Keratinocyte (primary cell): Measurements from ENCODE around the gene MICAL3. TPM values are rescaled to one million over a fixed set of nuclear protein-coding genes. Genes with fewer than 3 reads are reported as not detected.

Experiments
- DNase-seq: peaks from one replicate; pipeline ENCODE4 v3.0.0-alpha.2; 2011; ENCODE audit warnings: low read depth, missing footprints, low spot score
- FAIRE-seq: peaks from 2 replicates; lab custom pipeline; 2011; peaks lifted over from hg19 to GRCh38; lab: Jason Lieb, UNC
- H2AFZ ChIP-seq: 2 replicates; pipeline ENCODE4 v1.6.0; 2012; ENCODE audit warnings: low read length, control low read depth, inconsistent platforms; ENCODE audit not compliant: control insufficient read depth
- H3K27ac ChIP-seq: 2 replicates; pipeline ENCODE4 v1.5.1; 2011; ENCODE audit warnings: low read length; ENCODE audit not compliant: control insufficient read depth, insufficient read depth
- H3K27me3 ChIP-seq: 3 replicates; pipeline ENCODE4 v1.6.0; 2011; ENCODE audit warnings: low read length; ENCODE audit not compliant: control insufficient read depth, insufficient read depth; ENCODE audit errors: extremely low read depth
- H3K36me3 ChIP-seq, 2 experiments: 2 replicates in 1 of 2; 3 replicates in 1 of 2; pipeline ENCODE4 v1.5.1; 2011; ENCODE audit warnings: low read length in 2 of 2, mild to moderate bottlenecking in 1 of 2; ENCODE audit not compliant: control insufficient read depth in 2 of 2, insufficient read depth in 2 of 2; ENCODE audit errors: extremely low read depth in 1 of 2
- H3K4me1 ChIP-seq: 3 replicates; pipeline ENCODE4 v1.5.1; 2011; ENCODE audit warnings: low read length; ENCODE audit not compliant: control insufficient read depth, insufficient read depth; ENCODE audit errors: extremely low read depth
- H3K4me2 ChIP-seq: 3 replicates; pipeline ENCODE4 v1.6.0; 2011; ENCODE audit warnings: low read depth, low read length; ENCODE audit not compliant: control insufficient read depth, insufficient read depth; ENCODE audit errors: extremely low read depth
- H3K4me3 ChIP-seq, 3 experiments: fragments of 200-600 bp in 1 of 3; sonication (generic) in 1 of 3; 2 replicates in 2 of 3; 3 replicates in 1 of 3; pipeline ENCODE4 v1.5.1; 2011 to 2016; ENCODE audit warnings: low read length in 3 of 3, mild to moderate bottlenecking in 3 of 3, control low read depth in 2 of 3, inconsistent platforms in 1 of 3, low read depth in 1 of 3, mixed read lengths in 1 of 3, mixed run types in 1 of 3, moderate library complexity in 1 of 3; ENCODE audit not compliant: control insufficient read depth in 2 of 3, insufficient read depth in 2 of 3; ENCODE audit errors: extremely low read depth in 1 of 3
- H3K79me2 ChIP-seq: 2 replicates; pipeline ENCODE4 v1.6.0; 2012; ENCODE audit warnings: low read length; ENCODE audit not compliant: control insufficient read depth, insufficient read depth
- H3K9ac ChIP-seq: 3 replicates; pipeline ENCODE4 v1.6.0; 2011; ENCODE audit warnings: low read length; ENCODE audit not compliant: control insufficient read depth, insufficient read depth; ENCODE audit errors: extremely low read depth
- H3K9me1 ChIP-seq: 3 replicates; pipeline ENCODE4 v1.6.0; 2011; ENCODE audit warnings: low read length; ENCODE audit not compliant: control insufficient read depth, insufficient read depth; ENCODE audit errors: extremely low read depth
- H3K9me3 ChIP-seq: 2 replicates; pipeline ENCODE4 v1.5.1; 2012; ENCODE audit warnings: low read depth, low read length; ENCODE audit not compliant: control insufficient read depth
- H4K20me1 ChIP-seq: 3 replicates; pipeline ENCODE4 v1.6.0; 2011; ENCODE audit warnings: low read length; ENCODE audit not compliant: control insufficient read depth, insufficient read depth; ENCODE audit errors: extremely low read depth
- CTCF ChIP-seq, 3 experiments: IDR thresholded peaks in 1 of 3; conservative IDR thresholded peaks in 1 of 3; optimal IDR thresholded peaks in 1 of 3; 2 replicates in 2 of 3; 3 replicates in 1 of 3; pipeline versions ENCODE3 to v1.5.1; 2011; ENCODE audit warnings: low read length in 3 of 3, mild to moderate bottlenecking in 3 of 3, moderate library complexity in 2 of 3, control low read depth in 1 of 3, inconsistent platforms in 1 of 3; ENCODE audit not compliant: insufficient read depth in 2 of 3; ENCODE audit errors: extremely low read depth in 1 of 3
- EZH2 ChIP-seq: IDR thresholded peaks from one replicate; pipeline ENCODE4 v1.6.1; 2012; ENCODE audit warnings: inconsistent platforms, mild to moderate bottlenecking, low read length, moderate library complexity
- dilution Hi-C: fragments of 300-500 bp; cut with MboI; formaldehyde crosslinking; loops from one replicate; pipeline ENCODE4 v1.7.0; 2020; ENCODE audit warnings: low sequenced_read_pairs; ENCODE audit not compliant: extremely low pct_ligation_motif_present
- polyA plus RNA-seq, 5 experiments: library from polyadenylated mRNA; depleted of rRNA in 3 of 5; stranded (reverse) in 3 of 5; stranded (forward) in 1 of 5; unstranded in 1 of 5; fragments of >200 nt; gene quantifications; 1 replicate in 1 of 5; 2 replicates in 3 of 5; 3 replicates in 1 of 5; pipeline versions ENCODE4 v1.2.1 to v1.2.3, GENCODE V29; 2011 to 2012; ENCODE audit warnings: missing spikeins in 2 of 5, low read depth in 1 of 5, low replicate concordance in 1 of 5

The MICAL3 gene
- polyA plus RNA-seq, 1 donor (not counting 4 experiments of a cell fraction or from before 2014, with no cell fraction given) = 27.9 TPM

- Histone ChIP-seq H3K27me3 (no peaks in the 10 kb centered on the region), H3K9me1 (peaks cover 3% of the 10 kb centered on the region), H3K4me2 (no peak overlapping the region), H3K9ac (no peak overlapping the region), H3K79me2 (peaks cover 43% of the 10 kb centered on the region), H3K4me1 (peaks cover 24% of the 10 kb centered on the region), H3K4me3 (no peak overlapping the region), H3K9me3 (no peaks in the 10 kb centered on the region), H3K36me3 (peaks cover 0 to 2% of the 10 kb centered on the region in 2 experiments), H4K20me1 (peaks cover 2% of the 10 kb centered on the region), H3K27ac (no peak overlapping the region), H2AFZ (no peak overlapping the region)
- FAIRE-seq (no peak), DNase-seq (no peak)
- TF ChIP-seq CTCF (optimal IDR thresholded peaks at IDR 0.05 in 1 of 3, IDR thresholded peaks at IDR 0.05 in 1 of 3, conservative IDR thresholded peaks at IDR 0.05 in 1 of 3; ENCODE audit: extremely low read depth in 1 of 3, insufficient read depth in 2 of 3, low read length in 3 of 3) (no peak), EZH2 (no peak)
- dilution Hi-C loops = no loop called here
Observed at GRCh38 chr22:18013947-18014346, 10.4 kb downstream of the MICAL3 start.

- TF ChIP-seq EZH2 (no peak), CTCF (optimal IDR thresholded peaks at IDR 0.05 in 1 of 3, IDR thresholded peaks at IDR 0.05 in 1 of 3, conservative IDR thresholded peaks at IDR 0.05 in 1 of 3; ENCODE audit: extremely low read depth in 1 of 3, insufficient read depth in 2 of 3, low read length in 3 of 3) (no peak)
- no peak overlapping the region for H3K27ac ChIP-seq
- H2AFZ ChIP-seq = no peak overlapping the region
- H3K9me1 ChIP-seq = peaks cover 3% of the 10 kb centered on the region
- H3K27me3 ChIP-seq = no peaks in the 10 kb centered on the region
- peaks cover 38% of the 10 kb centered on the region for H3K79me2 ChIP-seq
- H3K4me2 ChIP-seq = no peak overlapping the region
- FAIRE-seq (no peak), DNase-seq (no peak)
- no peaks in the 10 kb centered on the region for H3K9me3 ChIP-seq
- H3K9ac ChIP-seq = no peak overlapping the region
- H3K4me1 ChIP-seq = peaks cover 24% of the 10 kb centered on the region
- dilution Hi-C loops = no loop called here
- peaks cover 0 to 2% of the 10 kb centered on the region in 2 experiments for H3K36me3 ChIP-seq
- H4K20me1 ChIP-seq = peaks cover 2% of the 10 kb centered on the region
- no peak overlapping the region for H3K4me3 ChIP-seq
Observed at GRCh38 chr22:18013436-18013835, 10.9 kb downstream of the MICAL3 start.
